GM12864 (cell line): ENCODE results near the gene NEDD9.

Experiments
- DNase-seq: peaks from one replicate; pipeline ENCODE4 v3.0.0-alpha.2; 2011; ENCODE audit warnings: low read depth
- H3K4me3 ChIP-seq: 2 replicates; pipeline ENCODE4 v1.5.1; 2011; ENCODE audit warnings: mild to moderate bottlenecking, low read depth, low read length, control low read depth
- TF ChIP-seq, protein P1 (sequence below): IDR thresholded peaks from 2 replicates; pipeline ENCODE4 v1.5.1; 2011; ENCODE audit warnings: low read depth, mild to moderate bottlenecking, moderate library complexity, low read length, control low read depth, inconsistent platforms; ENCODE audit errors: missing control alignments

The NEDD9 gene

DNA sequence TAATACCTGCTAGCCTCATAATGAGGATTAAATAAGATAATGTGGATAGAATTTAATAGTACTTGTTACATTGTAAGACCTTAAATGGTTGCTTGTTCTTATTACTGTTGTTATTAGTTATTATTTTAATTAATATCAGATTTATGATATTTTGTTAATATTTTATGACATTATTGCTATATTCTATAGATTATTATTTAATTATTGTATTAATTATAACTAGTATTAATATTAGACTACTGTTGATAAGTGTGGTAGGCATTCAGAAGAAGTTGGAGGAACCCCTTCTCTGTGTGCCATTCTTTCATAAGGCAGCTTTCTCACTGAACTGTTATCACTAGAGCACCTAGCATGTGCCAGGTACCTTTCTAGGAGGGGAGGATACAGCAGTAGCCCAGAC is 2.6 kb upstream of the NEDD9 start:
- no peak for DNase-seq
- no peak overlapping the region for H3K4me3 ChIP-seq
- TF ChIP-seq, protein P1, sequence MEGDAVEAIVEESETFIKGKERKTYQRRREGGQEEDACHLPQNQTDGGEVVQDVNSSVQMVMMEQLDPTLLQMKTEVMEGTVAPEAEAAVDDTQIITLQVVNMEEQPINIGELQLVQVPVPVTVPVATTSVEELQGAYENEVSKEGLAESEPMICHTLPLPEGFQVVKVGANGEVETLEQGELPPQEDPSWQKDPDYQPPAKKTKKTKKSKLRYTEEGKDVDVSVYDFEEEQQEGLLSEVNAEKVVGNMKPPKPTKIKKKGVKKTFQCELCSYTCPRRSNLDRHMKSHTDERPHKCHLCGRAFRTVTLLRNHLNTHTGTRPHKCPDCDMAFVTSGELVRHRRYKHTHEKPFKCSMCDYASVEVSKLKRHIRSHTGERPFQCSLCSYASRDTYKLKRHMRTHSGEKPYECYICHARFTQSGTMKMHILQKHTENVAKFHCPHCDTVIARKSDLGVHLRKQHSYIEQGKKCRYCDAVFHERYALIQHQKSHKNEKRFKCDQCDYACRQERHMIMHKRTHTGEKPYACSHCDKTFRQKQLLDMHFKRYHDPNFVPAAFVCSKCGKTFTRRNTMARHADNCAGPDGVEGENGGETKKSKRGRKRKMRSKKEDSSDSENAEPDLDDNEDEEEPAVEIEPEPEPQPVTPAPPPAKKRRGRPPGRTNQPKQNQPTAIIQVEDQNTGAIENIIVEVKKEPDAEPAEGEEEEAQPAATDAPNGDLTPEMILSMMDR, result no peak

DNA sequence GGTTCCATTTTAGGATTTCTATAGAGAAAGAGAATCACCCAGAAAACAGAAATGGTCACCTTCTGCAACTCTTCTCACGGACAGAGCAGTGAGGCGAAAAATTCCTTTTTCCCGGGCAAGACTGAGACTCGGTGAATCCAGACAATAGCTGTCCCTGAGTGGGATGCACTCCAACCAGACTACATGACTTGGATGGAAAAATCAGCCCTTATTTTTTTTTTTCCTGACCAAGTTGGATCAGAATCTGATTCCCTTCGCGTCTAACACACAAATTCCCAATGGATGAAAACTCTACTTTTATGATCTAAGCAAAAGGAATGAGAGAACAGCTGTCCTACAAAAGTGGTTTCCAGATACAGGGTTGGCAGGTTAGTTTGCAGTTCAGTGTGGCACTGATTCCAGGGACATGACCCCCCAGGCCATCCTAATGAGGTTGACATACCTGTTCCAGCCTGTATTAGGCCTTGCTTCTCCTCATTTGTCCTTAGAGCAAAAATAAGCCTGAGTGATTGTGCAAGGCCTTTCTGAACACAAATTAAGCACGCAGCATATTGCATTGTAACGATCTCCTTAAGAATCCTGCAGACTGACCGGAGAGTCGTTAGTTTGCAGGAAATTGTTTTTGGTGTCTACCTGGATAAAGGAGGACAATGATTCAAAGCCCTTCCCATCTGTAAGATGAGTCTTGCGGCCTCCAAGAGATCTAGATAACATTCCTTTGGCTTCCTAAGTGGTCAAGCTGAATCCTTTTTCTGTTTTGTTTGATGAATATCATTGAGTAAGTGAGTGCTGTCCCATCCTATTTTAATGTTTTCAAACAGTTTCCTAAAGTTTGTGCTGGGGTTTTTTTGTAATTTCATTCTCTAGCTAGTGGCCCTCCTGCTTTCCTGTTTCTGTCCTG is 1.5 kb upstream of the NEDD9 start:
- no peak overlapping the region; the same call in 1 of the 2 replicates for H3K4me3 ChIP-seq
- DNase-seq, result no peak
- TF ChIP-seq, protein P1, result no peak

DNA sequence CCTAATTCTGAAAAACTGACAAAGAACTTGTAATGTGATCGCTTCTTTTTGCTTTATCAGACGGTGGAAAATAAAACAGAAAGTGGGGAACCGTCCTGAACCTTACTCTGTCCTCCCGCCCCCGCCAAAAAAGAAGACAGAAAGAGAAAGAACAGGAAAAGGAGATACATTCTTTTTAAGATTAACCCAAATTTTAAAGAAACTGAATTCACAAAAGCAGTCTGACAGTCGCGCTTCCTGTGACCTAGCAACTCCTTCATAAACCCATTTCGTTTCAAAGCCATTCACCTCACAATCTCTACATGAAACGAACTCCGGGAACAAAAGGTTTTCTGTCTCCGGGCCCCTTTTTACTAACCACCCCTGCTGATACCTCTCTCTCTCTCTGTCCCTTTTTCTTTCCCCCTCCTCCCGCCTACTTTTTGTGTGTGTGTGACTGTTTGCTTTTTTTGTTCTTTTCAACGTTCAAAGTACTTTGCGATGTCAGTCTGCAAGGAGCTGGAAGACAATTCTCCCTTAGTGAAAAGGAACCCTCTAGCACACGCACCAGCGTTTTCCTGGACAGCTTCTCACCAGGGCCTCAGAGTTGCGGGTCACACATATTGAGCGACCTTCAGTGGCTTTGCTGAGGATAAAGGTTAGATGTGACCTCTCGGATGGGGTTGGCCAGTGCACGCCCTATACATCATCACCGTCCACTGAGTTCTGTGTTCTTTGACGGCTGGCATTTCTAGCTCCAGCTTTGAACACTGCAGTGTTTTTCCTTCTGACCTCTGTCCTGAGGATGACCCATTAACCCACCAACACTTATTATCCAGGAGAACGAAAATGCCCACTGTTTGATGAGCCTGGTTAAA is 530 bp upstream of the NEDD9 start:
- TF ChIP-seq, protein P1, result no peak
- no peak for DNase-seq
- H3K4me3 ChIP-seq, result peak overlapping the region; percentile 51

DNA sequence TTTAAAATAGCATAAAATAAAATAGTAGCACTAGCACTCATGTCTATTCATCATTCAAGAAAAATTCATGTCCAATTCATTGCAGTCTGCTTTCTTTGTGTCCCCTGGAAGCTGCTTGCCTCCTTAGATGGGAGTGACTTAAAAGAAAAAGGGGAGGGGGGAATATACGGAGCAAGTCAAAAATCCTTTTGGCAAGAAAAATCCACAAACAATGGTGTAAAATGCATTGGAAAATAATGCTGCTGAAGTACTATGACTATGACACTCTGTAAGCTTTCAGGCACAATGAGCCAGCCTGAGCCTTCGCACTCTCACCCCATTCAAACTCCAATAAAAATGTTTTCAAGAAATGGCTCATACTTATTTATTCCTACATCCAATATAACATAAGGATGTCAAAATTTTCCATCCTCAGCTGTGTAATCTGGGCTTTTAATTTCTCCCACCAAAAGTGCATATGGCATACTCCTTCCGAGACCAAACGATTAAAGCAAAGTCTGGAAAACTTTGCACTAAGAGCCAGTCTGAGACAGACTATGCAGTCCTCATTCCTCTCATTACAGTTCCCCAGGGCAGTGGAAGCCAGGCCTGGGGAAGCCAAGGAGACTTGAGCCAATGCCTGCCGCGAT is 790 bp downstream of the NEDD9 start:
- DNase-seq, result no peak
- peak overlapping the region; percentile 51 for H3K4me3 ChIP-seq
- TF ChIP-seq, protein P1, result no peak

DNA sequence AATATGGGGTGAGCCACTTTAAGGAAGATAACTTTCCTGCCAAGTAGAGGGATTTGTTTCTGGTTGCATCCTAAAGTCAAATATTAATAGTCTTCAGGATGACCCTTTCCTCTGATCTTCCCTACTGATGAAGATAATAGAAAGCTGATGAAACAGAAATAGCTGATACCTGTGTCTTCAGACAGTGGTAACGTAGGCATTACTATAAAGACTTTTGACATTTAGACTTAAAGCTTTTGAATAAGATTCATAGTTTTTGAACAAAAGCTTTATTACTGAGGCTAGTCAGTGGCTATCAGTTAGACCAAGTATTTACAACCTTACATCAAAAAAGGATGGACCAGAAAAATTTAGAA is 1.4 kb downstream of the NEDD9 start:
- TF ChIP-seq, protein P1, result no peak
- no peak overlapping the region for H3K4me3 ChIP-seq
- DNase-seq, result no peak

DNA sequence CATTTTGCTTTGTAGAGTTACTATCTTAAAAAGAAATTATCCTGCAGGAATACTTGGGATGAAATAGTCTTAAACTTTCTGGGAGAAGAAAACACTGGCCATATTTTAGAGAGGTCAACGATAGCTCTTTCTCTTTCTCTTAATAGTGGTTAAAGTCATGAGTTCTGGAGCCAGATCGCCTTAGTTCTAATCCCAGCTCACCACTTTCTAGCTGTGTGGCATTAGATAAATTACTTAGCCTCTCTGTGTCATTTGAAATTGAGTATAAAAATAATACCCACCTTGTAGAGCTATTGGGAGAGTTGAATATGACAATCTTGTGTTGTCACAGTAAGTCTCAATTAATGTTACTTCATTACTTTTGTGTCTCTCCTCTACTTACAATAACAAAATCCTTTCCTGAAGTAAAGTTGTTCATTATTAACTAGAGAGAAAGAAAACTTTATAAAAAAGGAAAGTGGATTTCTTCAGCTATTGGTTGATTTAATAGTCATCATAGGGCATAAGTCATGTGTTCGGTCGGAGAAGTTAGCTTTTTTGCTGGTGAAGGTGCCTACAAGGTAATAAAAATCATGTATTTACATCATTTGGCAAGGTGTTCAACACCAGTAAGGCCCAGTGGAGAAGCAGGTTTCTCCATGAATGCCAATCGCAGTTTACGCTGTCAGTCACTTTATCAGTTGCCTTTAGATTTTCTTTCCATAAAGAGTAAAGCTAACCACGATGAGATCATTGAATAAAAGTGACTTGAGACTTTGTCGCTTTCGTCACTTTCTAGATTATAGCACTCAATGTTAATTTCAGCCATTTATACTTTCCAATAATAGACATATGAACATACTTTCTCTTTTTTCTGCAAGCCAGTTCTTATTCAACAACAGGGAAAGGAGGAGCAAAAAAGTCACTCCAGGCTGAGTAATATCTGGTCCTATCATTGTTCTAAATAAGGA is 2.0 kb downstream of the NEDD9 start:
- TF ChIP-seq, protein P1, result no peak
- DNase-seq, result no peak
- no peak overlapping the region for H3K4me3 ChIP-seq
